ENCODE data around the gene CROCC.
"Not testable (repeated sequence)": the region's sequence is repeated elsewhere in the genome, so short reads cannot be mapped to it uniquely, and the experiment has no call there.

DNA sequence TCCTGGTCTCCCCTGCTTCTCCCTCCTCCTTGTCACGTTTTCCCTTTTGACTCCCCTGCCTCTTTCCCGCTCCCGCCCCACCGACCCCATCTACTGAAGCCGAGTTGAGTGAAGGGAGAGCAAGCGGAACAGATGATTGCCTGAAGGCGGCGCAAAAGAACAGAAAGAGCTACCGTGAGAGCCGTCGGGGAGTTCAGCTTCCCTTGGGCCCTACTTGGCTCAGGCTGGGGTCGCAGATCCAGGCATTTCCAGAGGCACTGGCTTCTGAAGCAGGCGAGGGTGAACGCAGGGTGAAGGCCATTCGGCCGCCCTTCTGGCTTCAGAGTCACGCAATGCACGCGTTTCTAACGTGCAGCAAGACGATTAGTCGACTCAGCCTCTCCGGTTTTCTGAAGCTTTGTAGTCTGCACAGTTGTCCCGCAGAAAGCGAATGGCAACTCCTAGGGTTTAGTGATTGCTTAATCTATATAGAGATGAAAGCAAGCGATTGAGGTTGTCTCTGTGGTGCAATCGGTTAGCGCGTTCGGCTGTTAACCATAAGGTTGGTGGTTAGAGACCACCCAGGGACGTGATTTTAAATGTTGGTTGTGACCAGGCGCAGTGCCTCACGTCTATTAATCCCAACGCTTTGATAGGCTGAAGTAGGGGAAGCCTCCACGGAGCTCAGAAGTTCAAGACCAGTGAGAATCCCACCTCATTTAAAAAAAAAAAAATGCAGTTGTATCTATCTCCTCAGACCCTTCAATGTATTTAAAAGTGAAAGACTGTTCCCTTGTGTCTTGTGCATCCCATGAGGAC, 46.6 kb upstream of the CROCC start:
- TF ChIP-seq CTCF, POLR2AphosphoS5, EP300 (IDR thresholded peaks at IDR 0.05): not testable (repeated sequence)

Measured in gastroesophageal sphincter (tissue), 3 donors.